ENCODE data around the gene NDFIP2. TPM values are rescaled to one million over a fixed set of nuclear protein-coding genes. Genes with fewer than 3 reads are reported as not detected.

NDFIP2 gene
- total RNA-seq, 4 donors from 2014 or later = 17.1 to 27.9 (median 20.6) TPM

DNA sequence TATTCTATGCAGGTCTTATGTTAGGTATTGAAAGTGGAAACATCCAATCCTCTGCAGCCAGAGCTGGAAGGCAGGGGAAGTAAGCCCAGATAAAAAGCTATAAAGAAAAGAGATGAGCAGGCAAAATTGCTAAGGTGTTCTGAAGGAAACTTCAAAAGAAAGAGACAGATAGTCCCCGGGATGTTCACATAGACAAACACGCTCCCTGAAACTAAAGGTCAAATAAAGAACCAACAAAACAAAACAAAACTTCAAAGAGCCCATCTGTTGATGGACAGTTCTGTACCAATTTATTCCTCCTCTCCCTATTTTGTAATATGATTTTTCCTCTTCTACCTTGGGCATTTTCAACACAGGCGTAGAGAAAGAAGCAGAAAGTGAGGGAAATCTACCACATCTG is 11.3 kb upstream of the NDFIP2 start:
- TF ChIP-seq, protein P1, sequence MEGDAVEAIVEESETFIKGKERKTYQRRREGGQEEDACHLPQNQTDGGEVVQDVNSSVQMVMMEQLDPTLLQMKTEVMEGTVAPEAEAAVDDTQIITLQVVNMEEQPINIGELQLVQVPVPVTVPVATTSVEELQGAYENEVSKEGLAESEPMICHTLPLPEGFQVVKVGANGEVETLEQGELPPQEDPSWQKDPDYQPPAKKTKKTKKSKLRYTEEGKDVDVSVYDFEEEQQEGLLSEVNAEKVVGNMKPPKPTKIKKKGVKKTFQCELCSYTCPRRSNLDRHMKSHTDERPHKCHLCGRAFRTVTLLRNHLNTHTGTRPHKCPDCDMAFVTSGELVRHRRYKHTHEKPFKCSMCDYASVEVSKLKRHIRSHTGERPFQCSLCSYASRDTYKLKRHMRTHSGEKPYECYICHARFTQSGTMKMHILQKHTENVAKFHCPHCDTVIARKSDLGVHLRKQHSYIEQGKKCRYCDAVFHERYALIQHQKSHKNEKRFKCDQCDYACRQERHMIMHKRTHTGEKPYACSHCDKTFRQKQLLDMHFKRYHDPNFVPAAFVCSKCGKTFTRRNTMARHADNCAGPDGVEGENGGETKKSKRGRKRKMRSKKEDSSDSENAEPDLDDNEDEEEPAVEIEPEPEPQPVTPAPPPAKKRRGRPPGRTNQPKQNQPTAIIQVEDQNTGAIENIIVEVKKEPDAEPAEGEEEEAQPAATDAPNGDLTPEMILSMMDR (IDR thresholded peaks at IDR 0.05; ENCODE audit: low read depth) = no peak

DNA sequence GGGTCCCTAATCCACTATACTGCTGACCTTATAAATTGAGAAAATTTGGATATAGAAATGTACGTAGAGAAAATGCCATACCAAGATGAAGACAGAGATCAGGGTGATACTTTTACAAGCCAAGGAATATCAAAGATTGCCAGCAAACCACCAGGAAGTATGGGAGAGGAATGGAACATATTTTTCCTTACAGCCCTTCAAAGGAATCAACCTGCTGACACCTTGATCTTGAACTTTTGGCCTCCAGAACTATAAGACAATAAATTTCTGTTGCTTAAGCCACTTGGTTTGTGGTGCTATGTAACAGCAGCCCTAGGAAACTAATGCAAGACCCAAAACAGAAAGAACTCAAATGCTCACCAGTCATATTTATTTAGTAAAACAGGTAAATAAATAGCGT is 10.3 kb upstream of the NDFIP2 start:
- TF ChIP-seq, protein P1 (IDR thresholded peaks at IDR 0.05; ENCODE audit: low read depth) = no peak

DNA sequence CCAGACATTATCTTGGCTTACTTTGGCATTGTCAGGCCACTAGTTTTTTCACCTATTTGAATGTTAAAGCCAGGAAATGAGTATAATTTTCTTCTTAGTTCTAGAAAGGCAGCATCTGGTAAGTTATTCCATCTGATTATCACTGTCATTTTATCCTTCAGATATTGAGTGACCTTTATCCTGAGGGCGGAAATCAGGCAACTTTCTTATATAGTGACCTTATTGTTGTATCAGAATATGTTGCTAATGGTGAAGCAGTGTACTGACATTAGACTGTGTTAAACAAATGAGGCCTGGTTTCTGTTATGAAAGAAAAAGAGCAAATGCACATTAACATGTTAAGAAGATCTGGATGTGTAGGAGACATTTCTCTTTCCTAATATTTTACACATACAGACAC is 5.4 kb upstream of the NDFIP2 start:
- TF ChIP-seq, protein P1 (IDR thresholded peaks at IDR 0.05; ENCODE audit: low read depth) = no peak

DNA sequence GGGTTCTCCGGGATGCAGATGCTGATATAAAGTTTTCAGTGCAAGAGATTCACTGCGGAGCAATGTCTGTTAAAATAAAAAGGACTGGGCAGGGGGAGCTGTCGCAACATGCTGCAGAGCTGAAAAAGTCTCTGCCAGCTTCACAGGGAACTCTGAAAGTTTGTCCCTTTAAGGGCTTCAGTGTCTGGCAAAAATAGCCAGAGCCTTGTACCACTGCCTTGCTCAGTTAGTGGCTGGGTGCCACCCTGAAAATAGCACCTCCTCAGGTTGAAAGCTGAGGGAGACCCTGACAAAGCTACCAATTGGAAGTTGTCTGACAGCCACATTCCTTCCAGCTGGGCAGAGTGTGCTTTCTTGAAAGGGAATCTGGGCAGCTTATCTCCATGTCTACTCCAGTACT is 3.0 kb upstream of the NDFIP2 start:
- TF ChIP-seq, protein P1 (IDR thresholded peaks at IDR 0.05; ENCODE audit: low read depth) = no peak

DNA sequence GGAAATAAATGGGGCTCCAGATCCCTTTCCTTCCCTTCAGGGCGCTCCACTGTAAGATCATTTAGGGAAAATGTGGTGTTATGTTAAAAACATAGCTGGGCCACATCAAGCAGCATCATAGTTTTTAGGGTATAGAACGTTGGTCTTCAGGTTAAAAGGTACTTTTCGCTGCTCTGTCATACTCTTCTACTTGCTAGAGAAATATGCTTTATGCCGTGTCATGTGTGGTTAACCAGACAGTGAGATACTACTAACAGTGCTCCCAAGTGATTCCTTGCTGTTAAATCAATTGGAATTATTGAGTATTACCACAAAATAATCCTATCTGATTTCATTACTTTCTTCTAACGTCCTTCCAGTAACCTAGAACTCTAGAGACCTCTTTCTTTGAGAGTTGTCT is 1.1 kb upstream of the NDFIP2 start:
- TF ChIP-seq, protein P1 (IDR thresholded peaks at IDR 0.05; ENCODE audit: low read depth) = no peak

DNA sequence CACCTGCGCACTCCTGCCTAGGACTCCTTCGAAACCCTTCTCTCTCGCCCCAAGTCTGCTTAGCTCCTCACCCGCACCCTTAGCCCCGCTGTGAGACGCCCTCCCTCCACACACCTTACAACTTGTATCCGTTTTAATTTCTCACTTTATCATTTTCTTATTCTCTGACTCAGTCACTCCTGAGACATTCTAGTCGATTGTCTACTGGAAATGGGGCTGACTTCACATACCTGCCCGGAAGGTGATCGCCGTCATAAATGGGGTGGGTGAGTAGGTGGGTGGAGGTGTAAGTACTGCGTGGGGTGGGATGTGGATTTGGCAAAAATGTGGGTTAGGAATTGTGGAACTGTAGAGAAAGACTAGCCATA is 714 bp downstream of the NDFIP2 start:
- TF ChIP-seq, protein P1 (IDR thresholded peaks at IDR 0.05; ENCODE audit: low read depth) = no peak

DNA sequence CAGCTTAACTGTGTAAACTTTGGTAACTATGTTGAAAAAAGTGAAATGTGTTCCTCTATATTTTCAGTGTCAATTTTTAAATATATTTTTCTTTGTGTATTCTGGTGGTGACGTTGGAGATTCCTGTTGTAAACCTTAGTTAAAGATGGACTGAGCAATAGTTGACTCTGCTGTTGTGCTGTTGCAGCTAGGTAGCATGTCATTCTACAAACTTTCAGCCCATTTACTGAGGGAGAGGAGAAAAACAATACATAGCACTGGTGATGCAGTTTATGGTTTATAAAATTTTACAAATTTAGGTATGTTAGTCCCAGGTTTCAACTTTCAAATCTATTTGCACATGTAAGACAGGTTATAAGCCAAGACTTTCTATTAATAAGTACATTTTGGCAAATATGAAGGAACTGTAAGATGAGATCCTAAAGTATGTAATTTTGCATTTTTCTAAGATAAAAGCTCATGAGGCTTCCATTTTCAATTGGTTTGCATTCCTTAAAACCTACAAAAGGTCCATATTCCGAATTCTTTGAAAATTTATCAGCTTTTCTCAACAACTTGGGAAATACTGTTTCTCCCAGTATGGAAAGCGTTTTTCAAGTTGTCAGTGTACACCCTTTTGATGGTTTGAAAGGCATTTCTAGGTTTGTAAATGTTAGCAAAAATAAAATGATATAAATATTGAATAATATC is 1.5 kb downstream of the NDFIP2 start:
- TF ChIP-seq, protein P1 (IDR thresholded peaks at IDR 0.05; ENCODE audit: low read depth) = no peak
